GM23338 (cell line): ENCODE results near the gene PEX19. TPM values are rescaled to one million over a fixed set of nuclear protein-coding genes. Genes with fewer than 3 reads are reported as not detected.

Experiments used
- ATAC-seq: fragments of 200-7000 bp; cut with Tn5 transposase; 3 replicates; pipeline ENCODE4 v1.9.1; 2020
- DNase-seq: peaks from one replicate; pipeline ENCODE4 v3.0.0-alpha.2; 2015; ENCODE audit warnings: low spot score
- H2AFZ ChIP-seq: fragments of 200-600 bp; sonication (generic); 2 replicates; pipeline ENCODE4 v1.8.0; 2016; ENCODE audit warnings: antibody characterized with exemption, mild to moderate bottlenecking, moderate library complexity
- H3F3A ChIP-seq: fragments of 200-600 bp; sonication (generic); replicated peaks from 2 replicates; pipeline ENCODE4 v1.8.0; 2017; ENCODE audit warnings: antibody characterized with exemption, mixed run types, low read depth
- H3K27ac ChIP-seq: fragments of 200-600 bp; sonication (generic); 2 replicates; pipeline ENCODE4 v1.6.1; 2016; ENCODE audit warnings: low read depth
- H3K27me3 ChIP-seq: fragments of 200-600 bp; sonication (generic); 2 replicates; pipeline ENCODE4 v1.8.0; 2016; ENCODE audit warnings: mild to moderate bottlenecking, mixed run types, moderate library complexity; ENCODE audit not compliant: insufficient read depth
- H3K36me3 ChIP-seq: fragments of 200-600 bp; sonication (generic); 2 replicates; pipeline ENCODE4 v1.8.0; 2016; ENCODE audit warnings: mild to moderate bottlenecking; ENCODE audit not compliant: insufficient read depth
- H3K4me1 ChIP-seq: fragments of 200-600 bp; sonication (generic); 2 replicates; pipeline ENCODE4 v1.8.0; 2016; ENCODE audit warnings: mild to moderate bottlenecking, moderate library complexity; ENCODE audit not compliant: insufficient read depth
- H3K4me2 ChIP-seq: fragments of 200-600 bp; sonication (generic); 2 replicates; pipeline ENCODE4 v1.7.1; 2017; ENCODE audit warnings: mixed run types
- H3K4me3 ChIP-seq: fragments of 200-600 bp; sonication (generic); 2 replicates; pipeline ENCODE4 v1.6.1; 2016; ENCODE audit warnings: mixed run types
- H3K79me2 ChIP-seq: fragments of 200-600 bp; sonication (generic); replicated peaks from 2 replicates; pipeline ENCODE4 v1.8.0; 2017; ENCODE audit warnings: mild to moderate bottlenecking; ENCODE audit not compliant: insufficient read depth
- H3K9me2 ChIP-seq: fragments of 200-600 bp; sonication (generic); 2 replicates; pipeline ENCODE4 v1.8.0; 2017; ENCODE audit not compliant: insufficient read depth
- H4K20me1 ChIP-seq: fragments of 200-600 bp; sonication (generic); replicated peaks from 2 replicates; pipeline ENCODE4 v1.8.0; 2017; ENCODE audit warnings: mild to moderate bottlenecking; ENCODE audit not compliant: insufficient read depth
- H3K27ac Mint-ChIP-seq: 2 replicates; pipeline ENCODE4 v1.8.0; 2020; ENCODE audit warnings: inconsistent platforms, mild to moderate bottlenecking, moderate library complexity, mixed read lengths
- H3K27me3 Mint-ChIP-seq: 3 replicates; pipeline ENCODE4 v1.8.0; 2022; ENCODE audit warnings: low read depth, mild to moderate bottlenecking, moderate library complexity, mixed read lengths, inconsistent platforms; ENCODE audit not compliant: insufficient read depth, poor library complexity
- H3K36me3 Mint-ChIP-seq: 3 replicates; pipeline ENCODE4 v1.8.0; 2021; ENCODE audit warnings: low read depth, mild to moderate bottlenecking, inconsistent platforms, moderate library complexity, mixed read lengths
- H3K4me1 Mint-ChIP-seq: 3 replicates; pipeline ENCODE4 v1.8.0; 2020; ENCODE audit warnings: mild to moderate bottlenecking, inconsistent platforms, mixed read lengths
- H3K4me3 Mint-ChIP-seq: 3 replicates; pipeline ENCODE4 v1.8.0; 2021; ENCODE audit warnings: moderate library complexity, mild to moderate bottlenecking, inconsistent platforms, mixed read lengths
- H3K9me3 Mint-ChIP-seq: 3 replicates; pipeline ENCODE4 v1.8.0; 2020; ENCODE audit warnings: moderate library complexity, mild to moderate bottlenecking, inconsistent platforms, mixed read lengths
- CREB1 ChIP-seq: fragments of 250-450 bp; sonication (Bioruptor Pico); IDR thresholded peaks from 2 replicates; pipeline ENCODE4 v1.5.0; 2020; ENCODE audit warnings: low read depth, mild to moderate bottlenecking, moderate library complexity
- EZH2 ChIP-seq: fragments of 200-600 bp; sonication (generic); IDR thresholded peaks from one replicate; pipeline ENCODE4 v1.8.0; 2017; ENCODE audit warnings: antibody characterized with exemption, mild to moderate bottlenecking, low read depth; ENCODE audit not compliant: unreplicated experiment
- EZH2phosphoT487 ChIP-seq: fragments of 200-600 bp; sonication (generic); IDR thresholded peaks from one replicate; pipeline ENCODE4 v1.8.1; 2018; ENCODE audit warnings: antibody characterized with exemption; ENCODE audit not compliant: unreplicated experiment
- JUNB ChIP-seq: IDR thresholded peaks from one replicate; pipeline ENCODE4 v1.6.1; 2016; ENCODE audit warnings: antibody characterized with exemption; ENCODE audit not compliant: unreplicated experiment
- NANOG ChIP-seq: IDR thresholded peaks from 2 replicates; pipeline ENCODE4 v1.6.1; 2016; ENCODE audit warnings: antibody characterized with exemption, borderline replicate concordance
- POLR2AphosphoS5 ChIP-seq: IDR thresholded peaks from 2 replicates; pipeline ENCODE4 v1.6.1; 2016; ENCODE audit warnings: antibody characterized with exemption, low read depth
- STAT1 ChIP-seq: IDR thresholded peaks from one replicate; pipeline ENCODE4 v1.6.1; 2016; ENCODE audit warnings: antibody characterized with exemption; ENCODE audit not compliant: unreplicated experiment
- ZNF114 ChIP-seq: fragments of 250-450 bp; sonication (Bioruptor Pico); IDR thresholded peaks from 2 replicates; pipeline ENCODE4 v1.5.0; 2020; ENCODE audit warnings: mild to moderate bottlenecking, moderate library complexity
- ZNF331 ChIP-seq: fragments of 250-450 bp; sonication (Bioruptor Pico); IDR thresholded peaks from 2 replicates; pipeline ENCODE4 v1.5.0; 2020; ENCODE audit warnings: low read depth, mild to moderate bottlenecking, moderate library complexity
- polyA plus RNA-seq: library from polyadenylated mRNA; unstranded; fragments of >200 nt; fragmentation: Nextera tagmentation; extraction: Ambion mirVana; gene quantifications from 2 replicates; pipeline ENCODE4 v1.2.1, GENCODE V29; 2016
- total RNA-seq: library from RNA; depleted of rRNA; stranded (reverse); fragments of >200 nt; shearing (Covaris generic); gene quantifications from 2 replicates; pipeline ENCODE4 v1.2.3, GENCODE V29; 2014
- TF ChIP-seq, protein P1 (sequence below): fragments of 250-450 bp; sonication (Bioruptor Pico); IDR thresholded peaks from 2 replicates; pipeline ENCODE4 v1.5.0; 2020; ENCODE audit warnings: mild to moderate bottlenecking, moderate library complexity
- TF ChIP-seq, protein P2 (sequence below): IDR thresholded peaks from 2 replicates; pipeline ENCODE4 v1.6.1; 2016; ENCODE audit warnings: antibody characterized with exemption
- TF ChIP-seq, protein P3 (sequence below), 2 experiments: fragments of 200-600 bp in 1 of 2; sonication (generic) in 1 of 2; conservative IDR thresholded peaks; 2 replicates each; pipeline versions ENCODE4 v1.5.1 to v1.6.1; 2016 to 2017; ENCODE audit warnings: antibody characterized with exemption in 2 of 2, low read depth in 2 of 2, mild to moderate bottlenecking in 2 of 2, moderate library complexity in 1 of 2

PEX19 gene
- total and polyA plus RNA-seq, 2 experiments from 2014 or later = 21.8 to 56.7 TPM

DNA sequence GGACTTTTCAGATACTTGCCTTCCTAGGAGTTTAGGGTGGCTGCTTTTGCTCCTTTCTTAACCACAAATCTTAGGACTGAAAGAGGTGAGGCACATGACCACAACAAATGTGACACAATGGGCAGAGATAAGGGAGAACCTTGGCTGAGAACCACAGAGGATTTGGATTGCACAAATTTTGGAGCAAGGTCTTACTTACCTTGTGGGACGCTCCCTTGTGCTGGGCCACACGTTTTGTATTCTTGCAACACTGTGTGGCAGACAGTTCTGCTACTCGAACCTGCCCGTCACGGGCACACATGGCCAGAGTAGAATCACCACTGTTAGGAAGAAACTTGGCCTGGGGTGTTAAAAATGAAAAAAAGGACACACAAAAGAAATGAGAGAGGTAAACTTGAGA, 46.5 kb downstream of the PEX19 start (continued):
- TF ChIP-seq, protein P1, sequence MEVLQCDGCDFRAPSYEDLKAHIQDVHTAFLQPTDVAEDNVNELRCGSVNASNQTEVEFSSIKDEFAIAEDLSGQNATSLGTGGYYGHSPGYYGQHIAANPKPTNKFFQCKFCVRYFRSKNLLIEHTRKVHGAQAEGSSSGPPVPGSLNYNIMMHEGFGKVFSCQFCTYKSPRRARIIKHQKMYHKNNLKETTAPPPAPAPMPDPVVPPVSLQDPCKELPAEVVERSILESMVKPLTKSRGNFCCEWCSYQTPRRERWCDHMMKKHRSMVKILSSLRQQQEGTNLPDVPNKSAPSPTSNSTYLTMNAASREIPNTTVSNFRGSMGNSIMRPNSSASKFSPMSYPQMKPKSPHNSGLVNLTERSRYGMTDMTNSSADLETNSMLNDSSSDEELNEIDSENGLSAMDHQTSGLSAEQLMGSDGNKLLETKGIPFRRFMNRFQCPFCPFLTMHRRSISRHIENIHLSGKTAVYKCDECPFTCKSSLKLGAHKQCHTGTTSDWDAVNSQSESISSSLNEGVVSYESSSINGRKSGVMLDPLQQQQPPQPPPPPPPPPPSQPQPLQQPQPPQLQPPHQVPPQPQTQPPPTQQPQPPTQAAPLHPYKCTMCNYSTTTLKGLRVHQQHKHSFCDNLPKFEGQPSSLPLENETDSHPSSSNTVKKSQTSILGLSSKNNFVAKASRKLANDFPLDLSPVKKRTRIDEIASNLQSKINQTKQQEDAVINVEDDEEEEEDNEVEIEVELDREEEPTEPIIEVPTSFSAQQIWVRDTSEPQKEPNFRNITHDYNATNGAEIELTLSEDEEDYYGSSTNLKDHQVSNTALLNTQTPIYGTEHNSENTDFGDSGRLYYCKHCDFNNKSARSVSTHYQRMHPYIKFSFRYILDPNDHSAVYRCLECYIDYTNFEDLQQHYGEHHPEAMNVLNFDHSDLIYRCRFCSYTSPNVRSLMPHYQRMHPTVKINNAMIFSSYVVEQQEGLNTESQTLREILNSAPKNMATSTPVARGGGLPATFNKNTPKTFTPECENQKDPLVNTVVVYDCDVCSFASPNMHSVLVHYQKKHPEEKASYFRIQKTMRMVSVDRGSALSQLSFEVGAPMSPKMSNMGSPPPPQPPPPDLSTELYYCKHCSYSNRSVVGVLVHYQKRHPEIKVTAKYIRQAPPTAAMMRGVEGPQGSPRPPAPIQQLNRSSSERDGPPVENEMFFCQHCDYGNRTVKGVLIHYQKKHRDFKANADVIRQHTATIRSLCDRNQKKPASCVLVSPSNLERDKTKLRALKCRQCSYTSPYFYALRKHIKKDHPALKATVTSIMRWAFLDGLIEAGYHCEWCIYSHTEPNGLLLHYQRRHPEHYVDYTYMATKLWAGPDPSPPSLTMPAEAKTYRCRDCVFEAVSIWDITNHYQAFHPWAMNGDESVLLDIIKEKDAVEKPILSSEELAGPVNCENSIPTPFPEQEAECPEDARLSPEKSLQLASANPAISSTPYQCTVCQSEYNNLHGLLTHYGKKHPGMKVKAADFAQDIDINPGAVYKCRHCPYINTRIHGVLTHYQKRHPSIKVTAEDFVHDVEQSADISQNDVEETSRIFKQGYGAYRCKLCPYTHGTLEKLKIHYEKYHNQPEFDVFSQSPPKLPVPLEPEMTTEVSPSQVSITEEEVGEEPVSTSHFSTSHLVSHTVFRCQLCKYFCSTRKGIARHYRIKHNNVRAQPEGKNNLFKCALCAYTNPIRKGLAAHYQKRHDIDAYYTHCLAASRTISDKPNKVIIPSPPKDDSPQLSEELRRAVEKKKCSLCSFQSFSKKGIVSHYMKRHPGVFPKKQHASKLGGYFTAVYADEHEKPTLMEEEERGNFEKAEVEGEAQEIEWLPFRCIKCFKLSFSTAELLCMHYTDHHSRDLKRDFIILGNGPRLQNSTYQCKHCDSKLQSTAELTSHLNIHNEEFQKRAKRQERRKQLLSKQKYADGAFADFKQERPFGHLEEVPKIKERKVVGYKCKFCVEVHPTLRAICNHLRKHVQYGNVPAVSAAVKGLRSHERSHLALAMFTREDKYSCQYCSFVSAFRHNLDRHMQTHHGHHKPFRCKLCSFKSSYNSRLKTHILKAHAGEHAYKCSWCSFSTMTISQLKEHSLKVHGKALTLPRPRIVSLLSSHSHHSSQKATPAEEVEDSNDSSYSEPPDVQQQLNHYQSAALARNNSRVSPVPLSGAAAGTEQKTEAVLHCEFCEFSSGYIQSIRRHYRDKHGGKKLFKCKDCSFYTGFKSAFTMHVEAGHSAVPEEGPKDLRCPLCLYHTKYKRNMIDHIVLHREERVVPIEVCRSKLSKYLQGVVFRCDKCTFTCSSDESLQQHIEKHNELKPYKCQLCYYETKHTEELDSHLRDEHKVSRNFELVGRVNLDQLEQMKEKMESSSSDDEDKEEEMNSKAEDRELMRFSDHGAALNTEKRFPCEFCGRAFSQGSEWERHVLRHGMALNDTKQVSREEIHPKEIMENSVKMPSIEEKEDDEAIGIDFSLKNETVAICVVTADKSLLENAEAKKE = no peak
- TF ChIP-seq JUNB (no peak), EZH2phosphoT487 (no peak), EZH2 (no peak), CREB1 (CRISPR knock-in tag) (no peak), NANOG (no peak), ZNF331 (no peak), POLR2AphosphoS5 (no peak), ZNF114 (CRISPR knock-in tag) (no peak), STAT1 (no peak)
- TF ChIP-seq, protein P2, sequence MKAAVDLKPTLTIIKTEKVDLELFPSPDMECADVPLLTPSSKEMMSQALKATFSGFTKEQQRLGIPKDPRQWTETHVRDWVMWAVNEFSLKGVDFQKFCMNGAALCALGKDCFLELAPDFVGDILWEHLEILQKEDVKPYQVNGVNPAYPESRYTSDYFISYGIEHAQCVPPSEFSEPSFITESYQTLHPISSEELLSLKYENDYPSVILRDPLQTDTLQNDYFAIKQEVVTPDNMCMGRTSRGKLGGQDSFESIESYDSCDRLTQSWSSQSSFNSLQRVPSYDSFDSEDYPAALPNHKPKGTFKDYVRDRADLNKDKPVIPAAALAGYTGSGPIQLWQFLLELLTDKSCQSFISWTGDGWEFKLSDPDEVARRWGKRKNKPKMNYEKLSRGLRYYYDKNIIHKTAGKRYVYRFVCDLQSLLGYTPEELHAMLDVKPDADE = no peak

DNA sequence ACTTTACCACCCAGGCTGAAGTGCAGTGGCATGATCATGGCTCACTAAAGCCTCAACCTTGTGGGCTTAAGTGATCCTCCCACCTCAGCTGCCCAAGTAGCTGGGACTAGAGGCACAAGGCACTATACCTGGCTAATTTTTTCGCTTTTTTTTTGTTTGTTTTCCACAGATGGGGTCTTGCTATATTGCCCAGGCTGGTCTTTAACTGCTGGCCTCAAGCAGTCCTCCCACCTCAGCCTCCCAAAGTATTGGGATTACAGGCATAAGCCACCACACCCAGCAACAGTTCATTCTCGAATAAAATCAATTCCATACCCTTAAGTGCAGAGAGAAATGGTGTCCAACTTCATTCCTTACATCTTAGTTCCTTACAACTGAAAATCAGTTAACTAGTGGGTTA, 47.4 kb downstream of the PEX19 start:
- Mint-ChIP-seq H3K27me3 (no peaks in the 10 kb centered on the region), H3K27ac (no peak overlapping the region), H3K4me3 (no peak overlapping the region), H3K9me3 (no peaks in the 10 kb centered on the region), H3K4me1 (no peaks in the 10 kb centered on the region; the same call in 2 of the 3 replicates), H3K36me3 (peaks cover 51% of the 10 kb centered on the region)
- ATAC-seq (no peak), DNase-seq (no peak)
- peaks cover 55% of the 10 kb centered on the region for H3K36me3 ChIP-seq
- peaks cover 4% of the 10 kb centered on the region; the same call in 1 of the 2 replicates for H3K79me2 ChIP-seq
- H3F3A ChIP-seq = peaks cover 8% of the 10 kb centered on the region; the same call in 1 of the 2 replicates
- H3K4me3 ChIP-seq = no peak overlapping the region
- peaks cover 28% of the 10 kb centered on the region for H4K20me1 ChIP-seq
- no peaks in the 10 kb centered on the region for H3K27me3 ChIP-seq
- no peaks in the 10 kb centered on the region for H3K9me2 ChIP-seq
- H3K4me2 ChIP-seq = no peak overlapping the region
- H2AFZ ChIP-seq = no peak overlapping the region
- no peak overlapping the region for H3K27ac ChIP-seq
- no peaks in the 10 kb centered on the region for H3K4me1 ChIP-seq
- TF ChIP-seq POLR2AphosphoS5 (no peak), EZH2 (no peak), NANOG (no peak), JUNB (no peak)
- TF ChIP-seq, protein P3, sequence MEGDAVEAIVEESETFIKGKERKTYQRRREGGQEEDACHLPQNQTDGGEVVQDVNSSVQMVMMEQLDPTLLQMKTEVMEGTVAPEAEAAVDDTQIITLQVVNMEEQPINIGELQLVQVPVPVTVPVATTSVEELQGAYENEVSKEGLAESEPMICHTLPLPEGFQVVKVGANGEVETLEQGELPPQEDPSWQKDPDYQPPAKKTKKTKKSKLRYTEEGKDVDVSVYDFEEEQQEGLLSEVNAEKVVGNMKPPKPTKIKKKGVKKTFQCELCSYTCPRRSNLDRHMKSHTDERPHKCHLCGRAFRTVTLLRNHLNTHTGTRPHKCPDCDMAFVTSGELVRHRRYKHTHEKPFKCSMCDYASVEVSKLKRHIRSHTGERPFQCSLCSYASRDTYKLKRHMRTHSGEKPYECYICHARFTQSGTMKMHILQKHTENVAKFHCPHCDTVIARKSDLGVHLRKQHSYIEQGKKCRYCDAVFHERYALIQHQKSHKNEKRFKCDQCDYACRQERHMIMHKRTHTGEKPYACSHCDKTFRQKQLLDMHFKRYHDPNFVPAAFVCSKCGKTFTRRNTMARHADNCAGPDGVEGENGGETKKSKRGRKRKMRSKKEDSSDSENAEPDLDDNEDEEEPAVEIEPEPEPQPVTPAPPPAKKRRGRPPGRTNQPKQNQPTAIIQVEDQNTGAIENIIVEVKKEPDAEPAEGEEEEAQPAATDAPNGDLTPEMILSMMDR (conservative IDR thresholded peaks at IDR 0.05; ENCODE audit: low read depth in 2 of 2) = no peak
- TF ChIP-seq, protein P2 = no peak
